Mesothelial cell of epicardium (in vitro differentiated cells): Measurements from ENCODE around the gene ITGA6. TPM values are rescaled to one million over a fixed set of nuclear protein-coding genes. Genes with fewer than 3 reads are reported as not detected.

Experiments
- DNase-seq, 2 experiments: peaks; one replicate each; pipeline ENCODE4 v3.0.0; 2021; ENCODE audit warnings: low spot score in 2 of 2; ENCODE audit not compliant: unreplicated experiment in 2 of 2
- H3K27ac Mint-ChIP-seq: 2 replicates; pipeline ENCODE4 v1.8.0; 2021; ENCODE audit warnings: mixed read lengths
- H3K27me3 Mint-ChIP-seq: 2 replicates; pipeline ENCODE4 v1.8.0; 2021; ENCODE audit warnings: low read depth, mixed read lengths
- H3K36me3 Mint-ChIP-seq: 2 replicates; pipeline ENCODE4 v1.8.0; 2021; ENCODE audit warnings: mixed read lengths
- H3K4me1 Mint-ChIP-seq: 2 replicates; pipeline ENCODE4 v1.8.0; 2021; ENCODE audit warnings: mixed read lengths
- H3K4me3 Mint-ChIP-seq: 2 replicates; pipeline ENCODE4 v1.8.0; 2021; ENCODE audit warnings: mild to moderate bottlenecking, moderate library complexity, mixed read lengths
- H3K9me3 Mint-ChIP-seq: 2 replicates; pipeline ENCODE4 v1.8.0; 2021; ENCODE audit warnings: mixed read lengths
- total RNA-seq: library from RNA; stranded (reverse); gene quantifications from 3 replicates; pipeline ENCODE4 v1.2.1, GENCODE V29; 2021
- TF ChIP-seq, protein P1 (sequence below): fragments of 200-600 bp; sonication (generic); IDR thresholded peaks from one replicate; pipeline ENCODE4 v1.5.0; 2021; ENCODE audit warnings: antibody characterized with exemption; ENCODE audit not compliant: unreplicated experiment

The ITGA6 gene
- total RNA-seq, 1 donor from 2014 or later: 40.5 TPM

DNA sequence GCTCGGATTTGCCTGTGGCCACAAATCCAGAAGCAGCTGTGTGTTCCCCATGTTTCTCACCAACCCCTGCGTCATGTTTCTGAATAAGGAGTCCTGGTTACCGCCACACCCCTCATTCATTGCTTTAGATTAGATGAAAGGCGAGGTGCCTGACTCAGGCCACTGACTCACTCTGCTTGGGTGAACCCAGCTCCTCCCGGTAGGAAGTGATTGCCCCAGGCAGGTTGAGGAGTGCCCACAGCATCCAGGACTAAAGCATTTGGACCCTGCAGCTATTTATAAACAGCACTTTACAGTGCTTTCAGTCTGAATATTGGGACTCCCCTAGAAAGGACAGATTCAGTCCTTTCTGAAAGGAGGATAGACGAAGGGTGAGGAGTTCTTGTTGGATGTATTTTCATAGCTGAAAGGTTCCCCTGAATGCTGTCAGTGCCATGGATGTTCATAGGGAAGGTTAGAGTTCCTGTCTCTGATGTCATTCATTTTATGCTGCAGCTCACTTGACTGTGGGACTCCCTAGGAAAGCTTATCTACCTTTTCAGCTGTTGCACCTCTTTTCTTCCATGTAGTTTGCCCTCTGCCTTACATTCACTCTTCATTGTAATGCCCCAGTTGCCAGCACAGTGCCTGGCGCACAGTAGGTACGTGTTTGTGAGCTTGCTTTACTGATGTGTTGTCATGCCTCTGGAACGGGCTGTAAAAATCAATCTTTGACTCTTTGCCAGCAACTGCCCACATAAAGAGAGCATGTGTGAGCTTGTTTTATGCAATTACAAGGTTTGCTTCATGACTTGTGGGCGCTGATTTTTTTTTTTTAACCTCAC lies 14.9 kb downstream of the ITGA6 start:
- TF ChIP-seq, protein P1, sequence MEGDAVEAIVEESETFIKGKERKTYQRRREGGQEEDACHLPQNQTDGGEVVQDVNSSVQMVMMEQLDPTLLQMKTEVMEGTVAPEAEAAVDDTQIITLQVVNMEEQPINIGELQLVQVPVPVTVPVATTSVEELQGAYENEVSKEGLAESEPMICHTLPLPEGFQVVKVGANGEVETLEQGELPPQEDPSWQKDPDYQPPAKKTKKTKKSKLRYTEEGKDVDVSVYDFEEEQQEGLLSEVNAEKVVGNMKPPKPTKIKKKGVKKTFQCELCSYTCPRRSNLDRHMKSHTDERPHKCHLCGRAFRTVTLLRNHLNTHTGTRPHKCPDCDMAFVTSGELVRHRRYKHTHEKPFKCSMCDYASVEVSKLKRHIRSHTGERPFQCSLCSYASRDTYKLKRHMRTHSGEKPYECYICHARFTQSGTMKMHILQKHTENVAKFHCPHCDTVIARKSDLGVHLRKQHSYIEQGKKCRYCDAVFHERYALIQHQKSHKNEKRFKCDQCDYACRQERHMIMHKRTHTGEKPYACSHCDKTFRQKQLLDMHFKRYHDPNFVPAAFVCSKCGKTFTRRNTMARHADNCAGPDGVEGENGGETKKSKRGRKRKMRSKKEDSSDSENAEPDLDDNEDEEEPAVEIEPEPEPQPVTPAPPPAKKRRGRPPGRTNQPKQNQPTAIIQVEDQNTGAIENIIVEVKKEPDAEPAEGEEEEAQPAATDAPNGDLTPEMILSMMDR: no peak
- Mint-ChIP-seq H3K9me3 (no peaks in the 10 kb centered on the region), H3K4me1 (peaks cover 25% of the 10 kb centered on the region), H3K36me3 (peaks cover 1% of the 10 kb centered on the region), H3K27ac (no peak overlapping the region), H3K4me3 (no peak overlapping the region), H3K27me3 (no peaks in the 10 kb centered on the region)
- no peak for DNase-seq

DNA sequence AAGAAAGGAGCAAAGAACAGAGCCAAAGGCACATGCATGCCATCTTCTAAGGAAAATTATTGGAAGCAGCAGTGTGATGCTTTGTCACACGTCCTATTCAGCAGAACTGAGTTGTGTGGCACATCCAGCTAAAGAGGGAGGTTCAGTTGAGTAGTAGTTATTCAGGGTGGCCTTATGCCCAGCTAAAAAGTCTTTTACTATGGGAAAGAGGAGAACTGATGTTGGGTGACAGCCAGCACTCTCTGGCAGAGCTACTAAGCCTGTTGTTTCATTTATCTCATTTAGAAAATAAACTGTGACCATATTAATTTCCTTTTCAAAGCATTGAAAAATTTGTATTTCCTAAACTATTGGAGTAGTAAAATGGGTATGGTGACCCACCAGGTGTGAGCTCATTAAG lies 18.5 kb downstream of the ITGA6 start:
- peaks cover 1% of the 10 kb centered on the region for H3K36me3 Mint-ChIP-seq
- H3K4me3 Mint-ChIP-seq: no peak overlapping the region
- H3K4me1 Mint-ChIP-seq: peaks cover 15% of the 10 kb centered on the region
- no peaks in the 10 kb centered on the region for H3K27me3 Mint-ChIP-seq
- no peaks in the 10 kb centered on the region for H3K9me3 Mint-ChIP-seq
- TF ChIP-seq, protein P1: no peak
- DNase-seq: no peak
- H3K27ac Mint-ChIP-seq: no peak overlapping the region

DNA sequence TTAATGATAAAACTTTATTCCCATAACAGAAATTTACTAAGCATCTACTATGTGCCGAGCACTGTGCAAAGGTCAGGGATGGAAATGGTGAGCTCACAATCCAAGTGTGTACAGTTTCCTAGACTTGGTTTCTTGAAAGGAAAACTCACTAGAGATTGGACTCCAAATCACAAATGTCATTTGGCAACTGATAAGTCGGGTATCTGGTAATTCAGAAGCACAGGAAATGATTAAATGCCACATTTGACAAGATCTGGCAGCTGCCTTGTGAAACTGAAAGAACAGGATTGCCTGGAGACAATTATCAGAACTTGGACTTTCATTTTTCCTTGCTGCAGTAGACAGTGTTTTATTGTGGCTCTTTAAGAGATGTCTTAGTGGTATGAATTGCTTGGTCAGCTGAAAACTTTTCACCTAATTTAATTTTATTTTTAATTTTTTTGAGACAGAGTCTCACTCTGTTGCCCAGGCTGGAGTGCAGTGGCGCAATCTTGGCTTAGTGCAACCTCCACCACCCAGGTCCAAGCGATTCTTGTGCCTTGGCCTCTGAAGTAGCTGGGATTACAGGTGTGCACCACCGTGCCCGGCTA lies 19.2 kb downstream of the ITGA6 start:
- no peak overlapping the region for H3K4me3 Mint-ChIP-seq

DNA sequence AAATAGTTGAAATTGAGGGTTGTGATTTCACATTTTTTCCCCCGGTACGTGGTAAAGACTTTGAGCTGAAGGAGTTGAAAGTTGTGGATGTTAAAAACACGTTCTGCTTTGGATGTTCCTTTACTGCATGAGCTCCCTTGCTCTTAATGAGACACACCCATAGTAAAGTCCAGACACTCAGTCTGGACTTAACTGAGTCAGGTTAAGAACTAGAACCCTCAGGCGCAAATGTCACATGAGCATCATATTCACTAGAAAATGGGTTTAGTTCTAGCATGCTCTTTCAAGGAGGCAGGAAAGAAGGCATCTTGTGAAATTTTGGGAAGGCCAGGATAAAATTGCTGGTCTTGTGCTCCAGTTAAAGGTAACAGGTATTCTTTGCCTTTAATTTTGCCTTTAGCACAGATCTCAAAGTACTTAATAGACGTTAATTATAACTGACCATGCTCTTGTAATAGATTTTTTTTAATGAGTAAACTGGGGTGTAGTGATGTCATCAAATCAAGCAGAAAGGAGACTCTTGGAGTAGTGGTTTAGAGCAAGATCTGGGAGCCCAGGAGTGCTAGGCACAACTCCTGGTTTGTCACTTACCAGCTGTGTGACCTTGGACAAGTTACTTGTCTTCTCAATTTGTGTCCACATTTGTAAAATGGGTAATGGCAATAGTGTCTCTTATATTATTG lies 20.6 kb downstream of the ITGA6 start:
- Mint-ChIP-seq H3K9me3 (no peaks in the 10 kb centered on the region), H3K4me1 (peaks cover 17% of the 10 kb centered on the region), H3K27me3 (no peaks in the 10 kb centered on the region), H3K4me3 (no peak overlapping the region), H3K27ac (no peak overlapping the region), H3K36me3 (peaks cover 1% of the 10 kb centered on the region)
- no peak for DNase-seq
- TF ChIP-seq, protein P1: no peak

More for the DNA sequence above, 19.2 kb downstream of the ITGA6 start:
- Mint-ChIP-seq H3K4me1 (peaks cover 17% of the 10 kb centered on the region), H3K9me3 (no peaks in the 10 kb centered on the region), H3K27ac (no peak overlapping the region), H3K36me3 (peaks cover 1% of the 10 kb centered on the region), H3K27me3 (no peaks in the 10 kb centered on the region)
- no peak for DNase-seq
- TF ChIP-seq, protein P1: no peak

DNA sequence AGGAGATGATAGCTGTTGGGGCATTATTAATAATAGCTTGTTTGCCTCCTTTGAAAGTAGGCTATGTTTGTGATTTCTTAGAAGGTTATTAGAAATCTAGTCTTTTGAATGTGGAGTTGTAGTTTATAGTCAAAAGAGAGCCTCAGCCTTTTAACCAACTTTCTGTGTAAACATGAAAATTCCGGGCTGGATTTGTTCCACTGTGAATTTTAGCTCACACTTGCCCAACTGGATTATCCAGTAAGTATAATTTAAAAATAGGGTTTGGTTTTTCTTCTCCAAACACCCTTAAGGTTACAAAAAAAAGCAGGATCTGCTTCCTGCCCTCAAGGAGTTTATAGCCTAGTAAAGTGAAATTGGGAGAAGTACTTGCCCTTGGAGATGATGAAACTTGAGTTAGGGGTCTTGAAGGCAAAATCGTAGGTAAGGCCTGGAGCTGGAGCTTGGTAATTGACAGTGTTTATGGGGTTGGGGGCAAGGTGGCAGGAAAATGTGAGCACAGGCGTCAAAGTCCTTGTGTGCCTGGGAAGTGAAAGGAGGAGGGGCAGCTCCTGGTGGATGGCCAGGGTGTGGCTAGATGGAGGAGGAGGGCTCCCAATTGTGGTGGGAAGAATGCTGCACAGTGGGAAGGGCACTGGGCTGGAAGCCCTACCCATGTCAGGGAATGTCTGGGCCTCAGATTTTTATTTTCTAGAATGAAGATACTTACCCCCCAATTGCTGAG lies 21.3 kb downstream of the ITGA6 start:
- no peak for DNase-seq
- Mint-ChIP-seq H3K4me3 (no peak overlapping the region), H3K9me3 (no peaks in the 10 kb centered on the region), H3K27me3 (no peaks in the 10 kb centered on the region), H3K36me3 (peaks cover 1% of the 10 kb centered on the region), H3K27ac (no peak overlapping the region), H3K4me1 (peaks cover 17% of the 10 kb centered on the region)
- TF ChIP-seq, protein P1: no peak
